ENCODE results near the gene PITX1.

Gene PITX1

GRCh38 chr5:135040333-135041144 is 6.5 kb upstream of the PITX1 start:
- DNase-seq: no peak

GRCh38 chr5:135040034-135040332 is 6.0 kb upstream of the PITX1 start:
- no peak for DNase-seq

- no peak for DNase-seq
Measured at GRCh38 chr5:135039271-135040033, 5.4 kb upstream of the PITX1 start.

- no peak for DNase-seq
Measured at GRCh38 chr5:135038813-135039270, 4.8 kb upstream of the PITX1 start.

- no peak for DNase-seq
Measured at GRCh38 chr5:135038205-135038812, 4.3 kb upstream of the PITX1 start.

- DNase-seq: no peak
Measured at GRCh38 chr5:135037519-135038204, 3.6 kb upstream of the PITX1 start.

- no peak for DNase-seq
Measured at GRCh38 chr5:135036405-135036804, 2.4 kb upstream of the PITX1 start.

- no peak for DNase-seq
Measured at GRCh38 chr5:135035678-135036030, 1.6 kb upstream of the PITX1 start.

GRCh38 chr5:135034963-135035677 is 1.1 kb upstream of the PITX1 start:
- DNase-seq: no peak

- DNase-seq: peak in 1 of 4 experiments; percentile 26
Measured at GRCh38 chr5:135034236-135034962, 371 bp upstream of the PITX1 start.

- DNase-seq: no peak
Measured at GRCh38 chr5:135032999-135033861, 798 bp downstream of the PITX1 start.

GRCh38 chr5:135032695-135032998 is 1.4 kb downstream of the PITX1 start:
- DNase-seq: no peak

GRCh38 chr5:135031813-135032694 is 2.0 kb downstream of the PITX1 start:
- DNase-seq: no peak

- no peak for DNase-seq
Measured at GRCh38 chr5:135030956-135031812, 2.8 kb downstream of the PITX1 start.

GRCh38 chr5:135030123-135030955 is 3.7 kb downstream of the PITX1 start:
- DNase-seq: no peak

GRCh38 chr5:135029477-135030122 is 4.4 kb downstream of the PITX1 start:
- no peak for DNase-seq

GRCh38 chr5:135028791-135029476 is 5.1 kb downstream of the PITX1 start:
- no peak for DNase-seq

Measured in activated naive CD4-positive, alpha-beta T cell (primary cell).